ENCODE measurements around the gene WNT3. TPM values are rescaled to one million over a fixed set of nuclear protein-coding genes. Genes with fewer than 3 reads are reported as not detected.
A peak's percentile ranks its signal among the peaks of the same experiment; 100 is the strongest.

Gene WNT3
- total RNA-seq, 1 donor from 2014 or later, result 1.1 TPM

DNA sequence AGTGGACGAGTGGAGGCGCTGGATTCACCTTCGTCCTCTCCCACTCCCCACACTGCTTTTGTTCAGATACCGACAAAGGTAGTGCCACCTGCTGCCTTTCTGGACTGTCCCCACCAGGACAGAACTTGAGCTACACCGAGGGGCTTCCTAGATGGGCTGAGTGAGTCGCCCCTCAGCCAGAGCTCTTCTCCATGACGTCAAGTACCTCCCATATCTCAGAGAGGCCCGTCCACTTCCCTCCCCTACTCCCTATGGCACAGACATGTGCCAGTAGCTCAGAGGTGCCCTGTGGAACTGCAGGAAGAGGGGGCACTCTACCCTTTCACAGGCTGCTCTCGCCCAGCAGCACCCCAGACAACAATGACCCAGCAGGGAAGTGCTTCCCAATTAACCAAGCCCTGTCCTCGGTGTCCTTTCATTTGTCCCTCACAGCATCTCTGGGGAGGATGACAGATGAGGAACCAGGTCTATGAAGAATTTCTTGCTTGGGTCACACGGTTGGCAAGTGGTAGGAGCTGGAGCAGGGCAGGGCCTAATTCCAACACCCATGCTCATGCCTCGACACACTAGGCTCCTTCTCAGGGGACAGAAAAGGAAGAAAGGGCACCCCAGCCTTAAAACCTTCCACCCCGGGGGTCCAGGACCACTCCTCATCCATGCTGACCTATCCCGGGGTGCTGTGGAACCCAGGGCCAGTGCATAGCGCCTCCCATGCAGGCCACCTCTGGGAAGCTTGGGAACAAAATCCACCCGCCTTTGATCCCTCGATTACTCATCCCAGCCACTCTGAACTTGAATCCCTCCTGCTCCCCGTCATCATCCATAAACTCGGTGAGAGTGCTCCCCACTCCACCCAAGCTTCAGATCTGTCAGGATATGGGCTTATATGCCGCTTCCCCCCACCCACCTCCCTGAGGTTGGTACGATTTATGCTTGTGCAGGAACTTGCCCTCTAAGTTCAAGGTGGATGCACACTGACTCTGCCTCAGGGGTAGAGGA lies 51.7 kb downstream of the WNT3 start:
- Histone ChIP-seq H2AFZ (replicated peaks) (no peak overlapping the region), H3F3A (ENCODE audit: low read depth) (peaks cover 15% of the 10 kb centered on the region), H3K9me3 (ENCODE audit: low read depth) (no peaks in the 10 kb centered on the region), H3K4me2 (no peak overlapping the region), H4K20me1 (ENCODE audit: low read depth) (no peaks in the 10 kb centered on the region), H3K27ac (no peak overlapping the region), H3K9ac (no peak overlapping the region), H3K36me3 (no peaks in the 10 kb centered on the region), H3K79me2 (ENCODE audit: low read depth) (no peaks in the 10 kb centered on the region), H3K27me3 (peaks cover 31% of the 10 kb centered on the region), H3K4me3 (no peak overlapping the region), H3K4me1 (no peaks in the 10 kb centered on the region)
- Mint-ChIP-seq H3K4me1 (peaks cover 61% of the 10 kb centered on the region), H3K27ac (peak overlapping the region; percentile 82), H3K27me3 (ENCODE audit: insufficient read depth, low read depth) (peaks cover 18% of the 10 kb centered on the region), H3K4me3 (peak overlapping the region; percentile 13), H3K36me3 (peaks cover 42% of the 10 kb centered on the region), H3K9me3 (no peaks in the 10 kb centered on the region)
- no peak for DNase-seq (ENCODE audit: low spot score)
- TF ChIP-seq, protein P1, sequence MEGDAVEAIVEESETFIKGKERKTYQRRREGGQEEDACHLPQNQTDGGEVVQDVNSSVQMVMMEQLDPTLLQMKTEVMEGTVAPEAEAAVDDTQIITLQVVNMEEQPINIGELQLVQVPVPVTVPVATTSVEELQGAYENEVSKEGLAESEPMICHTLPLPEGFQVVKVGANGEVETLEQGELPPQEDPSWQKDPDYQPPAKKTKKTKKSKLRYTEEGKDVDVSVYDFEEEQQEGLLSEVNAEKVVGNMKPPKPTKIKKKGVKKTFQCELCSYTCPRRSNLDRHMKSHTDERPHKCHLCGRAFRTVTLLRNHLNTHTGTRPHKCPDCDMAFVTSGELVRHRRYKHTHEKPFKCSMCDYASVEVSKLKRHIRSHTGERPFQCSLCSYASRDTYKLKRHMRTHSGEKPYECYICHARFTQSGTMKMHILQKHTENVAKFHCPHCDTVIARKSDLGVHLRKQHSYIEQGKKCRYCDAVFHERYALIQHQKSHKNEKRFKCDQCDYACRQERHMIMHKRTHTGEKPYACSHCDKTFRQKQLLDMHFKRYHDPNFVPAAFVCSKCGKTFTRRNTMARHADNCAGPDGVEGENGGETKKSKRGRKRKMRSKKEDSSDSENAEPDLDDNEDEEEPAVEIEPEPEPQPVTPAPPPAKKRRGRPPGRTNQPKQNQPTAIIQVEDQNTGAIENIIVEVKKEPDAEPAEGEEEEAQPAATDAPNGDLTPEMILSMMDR (IDR thresholded peaks at IDR 0.05), result no peak
- no peak for TF ChIP-seq EZH2phosphoT487 (IDR thresholded peaks at IDR 0.05)
- no peak for TF ChIP-seq EZH2 (IDR thresholded peaks at IDR 0.05)

DNA sequence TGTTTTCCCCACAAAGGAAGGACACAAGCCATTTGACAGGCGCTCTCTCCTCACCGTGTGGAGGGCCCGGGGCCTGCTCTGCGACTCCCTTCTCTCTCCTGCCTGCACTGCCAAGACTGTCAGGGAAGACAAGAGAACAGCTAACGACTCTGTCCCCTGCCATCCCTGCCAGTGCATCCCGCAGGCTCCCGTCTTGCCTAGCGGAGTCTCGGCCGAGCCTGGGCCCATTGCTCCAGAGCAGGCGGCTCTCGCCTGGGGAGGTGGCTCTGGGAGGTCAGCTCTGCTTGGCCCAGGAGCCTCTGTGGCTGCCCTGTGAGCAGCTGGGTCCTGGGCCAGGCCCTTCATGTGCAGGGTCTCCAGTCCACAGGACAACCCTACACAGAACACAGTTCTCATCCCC lies 53.0 kb downstream of the WNT3 start:
- H3K4me3 ChIP-seq, result no peak overlapping the region
- H3F3A ChIP-seq (ENCODE audit: low read depth), result peaks cover 8% of the 10 kb centered on the region
- Mint-ChIP-seq H3K27ac (peak overlapping the region; percentile 63), H3K27me3 (ENCODE audit: insufficient read depth, low read depth) (peaks cover 18% of the 10 kb centered on the region), H3K9me3 (no peaks in the 10 kb centered on the region), H3K4me1 (peaks cover 62% of the 10 kb centered on the region), H3K4me3 (no peak overlapping the region), H3K36me3 (peaks cover 45% of the 10 kb centered on the region)
- no peak overlapping the region for H3K4me2 ChIP-seq
- H2AFZ ChIP-seq (replicated peaks), result no peak overlapping the region
- no peaks in the 10 kb centered on the region for H3K4me1 ChIP-seq
- DNase-seq (ENCODE audit: low spot score), result no peak
- no peaks in the 10 kb centered on the region for H4K20me1 ChIP-seq (ENCODE audit: low read depth)
- no peak for TF ChIP-seq EZH2 (IDR thresholded peaks at IDR 0.05)
- TF ChIP-seq, protein P1 (IDR thresholded peaks at IDR 0.05), result no peak
- no peak for TF ChIP-seq EZH2phosphoT487 (IDR thresholded peaks at IDR 0.05)
- H3K36me3 ChIP-seq, result no peaks in the 10 kb centered on the region
- H3K27ac ChIP-seq, result no peak overlapping the region
- no peaks in the 10 kb centered on the region for H3K9me3 ChIP-seq (ENCODE audit: low read depth)
- no peaks in the 10 kb centered on the region for H3K79me2 ChIP-seq (ENCODE audit: low read depth)
- H3K27me3 ChIP-seq, result peaks cover 25% of the 10 kb centered on the region
- no peak overlapping the region for H3K9ac ChIP-seq

DNA sequence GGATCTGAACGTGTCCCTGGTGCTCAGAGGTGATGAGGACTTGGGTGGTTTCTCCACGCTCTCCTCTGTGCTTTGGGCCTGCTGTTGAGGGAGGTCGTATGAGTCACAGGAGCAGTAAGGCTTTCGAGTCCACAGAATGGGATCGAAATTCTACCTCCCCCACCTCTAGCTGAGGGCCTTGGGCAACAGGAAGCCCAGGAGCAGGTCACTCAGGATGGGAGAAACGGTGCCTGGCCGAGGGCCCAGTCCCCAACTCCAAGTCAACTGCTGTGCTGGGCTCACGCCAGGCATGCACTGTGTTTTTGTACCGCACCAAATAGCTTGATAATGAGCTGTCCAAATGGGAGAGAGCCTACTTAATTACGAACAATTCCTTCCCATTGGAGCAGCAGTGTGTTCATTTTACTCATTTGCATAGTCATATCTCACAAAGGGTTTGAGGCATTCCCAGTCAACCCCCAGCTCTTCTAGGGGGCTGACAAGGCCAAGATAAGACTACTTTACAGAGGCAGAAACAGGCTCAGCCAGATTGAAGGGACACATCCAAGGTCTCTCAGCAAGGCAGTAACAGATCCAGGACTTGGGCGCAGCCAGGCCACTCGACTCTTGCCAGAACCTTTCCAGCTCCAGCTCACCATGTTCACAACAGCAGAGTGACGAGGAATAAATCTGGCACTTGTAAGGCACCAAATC lies 53.6 kb downstream of the WNT3 start:
- Histone ChIP-seq H3K36me3 (no peaks in the 10 kb centered on the region), H3K27me3 (peaks cover 19% of the 10 kb centered on the region), H3K79me2 (ENCODE audit: low read depth) (no peaks in the 10 kb centered on the region), H3K4me3 (no peak overlapping the region), H3K4me2 (no peak overlapping the region), H3K9ac (no peak overlapping the region), H3K9me3 (ENCODE audit: low read depth) (no peaks in the 10 kb centered on the region), H3F3A (ENCODE audit: low read depth) (peaks cover 2% of the 10 kb centered on the region), H2AFZ (replicated peaks) (no peak overlapping the region), H3K27ac (no peak overlapping the region), H4K20me1 (ENCODE audit: low read depth) (no peaks in the 10 kb centered on the region), H3K4me1 (no peaks in the 10 kb centered on the region)
- H3K4me1 Mint-ChIP-seq, result peaks cover 58% of the 10 kb centered on the region
- no peaks in the 10 kb centered on the region for H3K9me3 Mint-ChIP-seq
- H3K4me3 Mint-ChIP-seq, result no peak overlapping the region
- DNase-seq (ENCODE audit: low spot score), result no peak
- peak overlapping the region; percentile 93 for H3K27ac Mint-ChIP-seq
- TF ChIP-seq EZH2 (IDR thresholded peaks at IDR 0.05) (no peak), EZH2phosphoT487 (IDR thresholded peaks at IDR 0.05) (no peak)
- TF ChIP-seq, protein P1 (IDR thresholded peaks at IDR 0.05), result no peak
- peaks cover 45% of the 10 kb centered on the region for H3K36me3 Mint-ChIP-seq
- H3K27me3 Mint-ChIP-seq (ENCODE audit: insufficient read depth, low read depth), result peaks cover 18% of the 10 kb centered on the region

Data from neural progenitor cell (in vitro differentiated cells).